Colonic mucosa (tissue), 4 donors: ENCODE measurements around the gene DNAH2. TPM values are rescaled to one million over a fixed set of nuclear protein-coding genes. Genes with fewer than 3 reads are reported as not detected.

Experiments
- DNase-seq: peaks from one replicate; pipeline ENCODE4 v3.0.0-alpha.2; 2020
- H3K27ac ChIP-seq: fragments of 200-600 bp; one replicate; pipeline ENCODE4 v1.8.0; 2021
- H3K27me3 ChIP-seq: fragments of 200-600 bp; one replicate; pipeline ENCODE4 v1.8.0; 2021
- H3K36me3 ChIP-seq: fragments of 200-600 bp; one replicate; pipeline ENCODE4 v1.8.0; 2021
- H3K4me1 ChIP-seq: fragments of 200-600 bp; one replicate; pipeline ENCODE4 v1.8.0; 2021; ENCODE audit warnings: mild to moderate bottlenecking
- H3K4me3 ChIP-seq: fragments of 200-600 bp; one replicate; pipeline ENCODE4 v1.8.0; 2021
- H3K9ac ChIP-seq, 2 donors: one replicate each; pipeline ENCODE4 v1.7.0; 2013; ENCODE audit warnings: control low read depth in 2 of 2, low read depth in 2 of 2, low read length in 2 of 2
- H3K9me3 ChIP-seq: fragments of 200-600 bp; one replicate; pipeline ENCODE4 v1.8.0; 2021
- intact Hi-C: fragments of 100-400 bp; cut with DNase I; formaldehyde crosslinking; loops from one replicate; pipeline ENCODE4 v1.14.1; 2022
- total RNA-seq, 2 donors: library from RNA; stranded (reverse); fragmentation: NEBNext Ultra II Directional in 1 of 2; extraction: Animal tissue kit (Norgen Biotek cat#: 25700) in 1 of 2; gene quantifications; one replicate each; pipeline ENCODE4 v1.2.1, GENCODE V29; 2021
- TF ChIP-seq, protein P1 (sequence below): fragments of 200-600 bp; IDR thresholded peaks from one replicate; pipeline ENCODE4 v1.8.0; 2022; ENCODE audit warnings: antibody characterized with exemption, mild to moderate bottlenecking
- donor health status: healthy.
- donor health status: DM: no; HTN: no; CAD: no.
- donor health status: DM: no; HTN: no; CAD: no.

DNAH2 gene
- total RNA-seq, 2 donors from 2014 or later = 0.32 to 0.62 TPM

DNA sequence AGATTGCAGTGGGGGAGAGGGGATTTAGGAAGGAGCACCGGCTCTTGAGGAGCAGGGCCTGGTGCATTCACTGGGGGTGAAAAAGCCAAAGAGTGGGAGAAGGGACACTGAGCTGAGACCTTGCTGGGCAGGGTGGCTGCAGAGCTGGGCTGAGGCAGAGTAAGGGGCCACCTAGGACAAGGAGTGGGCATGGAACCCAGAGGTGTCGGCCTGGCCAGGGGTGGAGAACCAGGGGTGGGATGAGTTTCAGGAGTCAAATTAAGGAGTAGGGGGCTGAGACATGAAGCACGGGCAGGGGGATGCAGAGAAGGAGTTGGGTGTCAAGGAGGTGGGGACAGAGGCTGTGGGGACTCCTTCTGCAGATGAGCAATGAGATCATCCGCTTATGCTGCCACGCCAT lies 20.1 kb downstream of the DNAH2 start:
- no peak overlapping the region for H3K27ac ChIP-seq
- H3K4me1 ChIP-seq = no peaks in the 10 kb centered on the region
- TF ChIP-seq, protein P1, sequence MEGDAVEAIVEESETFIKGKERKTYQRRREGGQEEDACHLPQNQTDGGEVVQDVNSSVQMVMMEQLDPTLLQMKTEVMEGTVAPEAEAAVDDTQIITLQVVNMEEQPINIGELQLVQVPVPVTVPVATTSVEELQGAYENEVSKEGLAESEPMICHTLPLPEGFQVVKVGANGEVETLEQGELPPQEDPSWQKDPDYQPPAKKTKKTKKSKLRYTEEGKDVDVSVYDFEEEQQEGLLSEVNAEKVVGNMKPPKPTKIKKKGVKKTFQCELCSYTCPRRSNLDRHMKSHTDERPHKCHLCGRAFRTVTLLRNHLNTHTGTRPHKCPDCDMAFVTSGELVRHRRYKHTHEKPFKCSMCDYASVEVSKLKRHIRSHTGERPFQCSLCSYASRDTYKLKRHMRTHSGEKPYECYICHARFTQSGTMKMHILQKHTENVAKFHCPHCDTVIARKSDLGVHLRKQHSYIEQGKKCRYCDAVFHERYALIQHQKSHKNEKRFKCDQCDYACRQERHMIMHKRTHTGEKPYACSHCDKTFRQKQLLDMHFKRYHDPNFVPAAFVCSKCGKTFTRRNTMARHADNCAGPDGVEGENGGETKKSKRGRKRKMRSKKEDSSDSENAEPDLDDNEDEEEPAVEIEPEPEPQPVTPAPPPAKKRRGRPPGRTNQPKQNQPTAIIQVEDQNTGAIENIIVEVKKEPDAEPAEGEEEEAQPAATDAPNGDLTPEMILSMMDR = no peak
- H3K9me3 ChIP-seq = no peaks in the 10 kb centered on the region
- no peak for DNase-seq
- no peaks in the 10 kb centered on the region for H3K27me3 ChIP-seq
- intact Hi-C loops = no loop called here
- no peak overlapping the region for H3K9ac ChIP-seq
- H3K36me3 ChIP-seq = no peaks in the 10 kb centered on the region
- no peak overlapping the region for H3K4me3 ChIP-seq

DNA sequence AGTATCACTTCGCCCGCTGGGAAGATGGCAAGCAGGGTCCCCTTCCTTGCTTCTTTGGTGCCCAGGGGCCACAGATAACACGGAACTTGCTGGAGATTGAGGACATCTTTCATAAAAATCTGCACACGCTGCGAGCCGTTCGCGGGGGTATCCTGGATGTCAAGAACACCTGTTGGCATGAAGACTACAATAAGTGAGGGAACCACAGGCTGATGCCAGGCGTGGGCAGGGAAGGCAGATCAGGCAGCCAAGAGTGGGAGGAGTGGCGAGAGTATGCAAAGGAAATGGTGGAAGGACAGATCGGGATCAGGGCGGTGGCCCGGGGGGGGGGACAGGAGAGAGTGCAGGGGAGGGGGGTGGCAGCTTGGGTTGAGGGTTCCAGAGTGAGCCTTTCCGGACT lies 22.2 kb downstream of the DNAH2 start:
- Histone ChIP-seq H3K4me3 (no peak overlapping the region), H3K4me1 (no peaks in the 10 kb centered on the region), H3K9me3 (no peaks in the 10 kb centered on the region), H3K36me3 (no peaks in the 10 kb centered on the region), H3K27ac (no peak overlapping the region), H3K27me3 (no peaks in the 10 kb centered on the region), H3K9ac (no peak overlapping the region)
- DNase-seq = no peak
- intact Hi-C loops = loop anchor here (5.0 to 10.0 kb wide), 2 partner anchors 165 to 248 kb away; no protein-coding TSS in a partner anchor
- TF ChIP-seq, protein P1 = no peak

DNA sequence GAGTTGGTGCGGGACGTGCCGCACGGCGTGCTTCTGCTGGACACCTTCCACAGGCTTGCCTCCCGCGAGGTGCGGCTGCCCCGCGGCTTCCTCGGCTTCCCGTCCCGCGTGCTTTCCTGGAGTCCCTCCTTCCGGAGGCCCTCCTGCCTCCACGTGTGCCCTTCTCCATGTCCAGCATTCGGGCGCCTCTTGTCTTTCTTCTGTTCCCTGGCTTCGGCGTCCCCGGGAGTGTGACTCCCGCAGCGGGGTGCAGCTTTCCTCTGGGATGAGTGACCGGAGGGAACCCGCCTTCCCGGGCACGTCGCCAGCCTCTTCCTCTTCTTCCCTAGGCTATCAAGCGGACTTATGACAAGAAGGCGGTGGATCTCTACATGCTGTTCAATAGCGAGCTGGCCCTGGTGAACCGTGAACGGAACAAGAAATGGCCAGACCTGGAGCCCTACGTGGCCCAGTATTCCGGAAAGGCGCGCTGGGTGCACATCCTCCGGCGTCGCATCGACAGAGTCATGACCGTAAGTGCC lies 23.0 kb downstream of the DNAH2 start:
- no peak overlapping the region for H3K4me3 ChIP-seq
- no peaks in the 10 kb centered on the region for H3K27me3 ChIP-seq
- no peaks in the 10 kb centered on the region for H3K9me3 ChIP-seq
- intact Hi-C loops = loop anchor here (5.0 to 10.0 kb wide), 2 partner anchors 164 to 247 kb away; no protein-coding TSS in a partner anchor
- H3K36me3 ChIP-seq = no peaks in the 10 kb centered on the region
- DNase-seq = no peak
- H3K27ac ChIP-seq = no peak overlapping the region
- H3K9ac ChIP-seq = no peak overlapping the region
- H3K4me1 ChIP-seq = no peaks in the 10 kb centered on the region
- TF ChIP-seq, protein P1 = no peak

DNA sequence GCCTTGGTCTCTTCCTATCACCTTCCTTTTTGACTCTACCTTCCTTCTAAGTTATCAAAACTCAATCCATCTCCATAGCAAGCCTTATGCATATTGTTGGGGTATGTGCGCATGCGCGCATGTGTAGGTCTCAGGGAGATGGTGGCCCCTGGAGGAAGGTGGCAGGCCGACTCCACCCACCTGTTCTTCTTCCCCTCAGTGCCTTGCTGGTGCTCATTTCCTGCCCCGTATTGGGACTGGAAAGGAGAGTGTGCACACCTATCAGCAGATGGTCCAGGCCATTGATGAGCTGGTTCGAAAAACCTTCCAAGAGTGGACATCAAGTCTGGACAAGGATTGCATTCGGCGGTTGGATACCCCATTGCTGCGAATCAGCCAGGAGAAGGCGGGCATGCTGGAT lies 25.2 kb downstream of the DNAH2 start:
- Histone ChIP-seq H3K36me3 (no peaks in the 10 kb centered on the region), H3K27ac (no peak overlapping the region), H3K9me3 (no peaks in the 10 kb centered on the region), H3K27me3 (no peaks in the 10 kb centered on the region), H3K4me1 (no peaks in the 10 kb centered on the region), H3K9ac (no peak overlapping the region), H3K4me3 (no peak overlapping the region)
- TF ChIP-seq, protein P1 = no peak
- no peak for DNase-seq
- intact Hi-C loops = loop anchor here (5.0 to 10.0 kb wide), 2 partner anchors 162 to 245 kb away; no protein-coding TSS in a partner anchor

DNA sequence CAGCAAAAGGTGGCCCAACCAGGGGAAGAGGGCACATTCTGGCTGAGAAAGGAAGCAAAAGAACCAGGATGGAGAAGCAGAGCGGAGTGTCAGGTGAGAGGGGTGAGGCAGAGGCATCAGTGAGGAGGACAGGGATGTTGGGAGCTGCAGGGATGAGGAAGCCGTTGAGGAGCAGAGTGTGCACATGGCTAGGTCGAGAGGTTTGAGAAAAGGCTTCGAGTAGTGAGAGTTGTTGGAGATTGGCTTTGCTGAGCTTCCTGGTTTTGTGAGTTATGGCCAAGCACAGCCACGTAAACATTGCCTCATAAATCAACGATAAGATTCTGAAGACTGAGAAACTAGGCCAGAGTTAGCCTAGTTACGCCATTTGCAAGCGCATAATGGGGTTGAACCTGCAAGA lies 26.9 kb downstream of the DNAH2 start:
- H3K9me3 ChIP-seq = no peaks in the 10 kb centered on the region
- intact Hi-C loops = loop anchor here (5.0 to 10.0 kb wide), 2 partner anchors 160 to 243 kb away; no protein-coding TSS in a partner anchor
- TF ChIP-seq, protein P1 = no peak
- H3K27ac ChIP-seq = no peak overlapping the region
- H3K4me1 ChIP-seq = no peaks in the 10 kb centered on the region
- no peaks in the 10 kb centered on the region for H3K36me3 ChIP-seq
- no peaks in the 10 kb centered on the region for H3K27me3 ChIP-seq
- H3K9ac ChIP-seq = peak overlapping the region in 1 of 2 donors; percentile 2
- DNase-seq = no peak
- H3K4me3 ChIP-seq = no peak overlapping the region
